Hippocampal formation (tissue), 2 donors: ENCODE measurements around the gene TOR1B.

Experiments
- DNase-seq, 2 donors: peaks; one replicate each; lab custom pipeline; 2025; lab: John Stamatoyannopoulos, UW

Gene TOR1B

DNA sequence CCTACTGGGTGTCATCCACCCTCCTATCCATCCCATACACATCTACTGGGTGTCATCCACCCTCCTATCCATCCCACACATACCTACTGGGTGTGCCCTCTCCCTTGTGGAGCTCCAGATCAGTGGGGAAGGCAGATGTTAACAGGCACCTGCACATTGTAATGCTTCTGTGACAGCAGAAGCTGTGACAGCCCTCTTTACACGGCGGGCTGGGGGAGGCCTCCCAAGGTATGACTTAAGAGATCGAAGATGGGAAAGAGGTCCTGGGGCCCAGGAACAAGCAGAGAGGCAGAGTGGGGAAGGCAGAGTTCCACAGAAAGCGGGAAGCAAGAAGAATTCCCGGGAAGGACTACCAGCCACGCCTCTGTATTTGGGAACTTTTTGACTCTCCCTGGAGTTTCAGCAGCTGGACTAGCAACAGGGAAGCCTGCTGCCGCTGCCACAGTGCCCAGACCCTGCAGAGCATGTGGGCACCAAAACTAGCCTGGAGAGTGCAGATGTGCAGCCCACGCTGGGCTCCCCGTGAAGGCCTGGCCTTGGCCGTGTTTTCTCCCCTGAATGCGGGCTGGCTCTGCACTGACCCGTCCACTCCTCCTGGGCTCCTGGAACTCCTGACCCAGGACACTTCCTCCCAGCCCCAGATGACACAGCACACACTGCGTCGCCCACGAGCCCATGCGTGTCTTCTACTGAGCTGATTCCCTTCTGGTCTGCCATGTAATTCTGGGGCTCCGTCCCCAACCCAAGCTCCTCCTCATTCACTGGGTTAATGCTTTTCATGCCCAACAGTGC, 11.6 kb downstream of the TOR1B start:
- DNase-seq, result no peak

- DNase-seq, result no peak
Observed at GRCh38 chr9:129815278-129815677, 12.3 kb downstream of the TOR1B start.

- DNase-seq, result no peak
Observed at GRCh38 chr9:129816501-129817435, 13.8 kb downstream of the TOR1B start.

DNA sequence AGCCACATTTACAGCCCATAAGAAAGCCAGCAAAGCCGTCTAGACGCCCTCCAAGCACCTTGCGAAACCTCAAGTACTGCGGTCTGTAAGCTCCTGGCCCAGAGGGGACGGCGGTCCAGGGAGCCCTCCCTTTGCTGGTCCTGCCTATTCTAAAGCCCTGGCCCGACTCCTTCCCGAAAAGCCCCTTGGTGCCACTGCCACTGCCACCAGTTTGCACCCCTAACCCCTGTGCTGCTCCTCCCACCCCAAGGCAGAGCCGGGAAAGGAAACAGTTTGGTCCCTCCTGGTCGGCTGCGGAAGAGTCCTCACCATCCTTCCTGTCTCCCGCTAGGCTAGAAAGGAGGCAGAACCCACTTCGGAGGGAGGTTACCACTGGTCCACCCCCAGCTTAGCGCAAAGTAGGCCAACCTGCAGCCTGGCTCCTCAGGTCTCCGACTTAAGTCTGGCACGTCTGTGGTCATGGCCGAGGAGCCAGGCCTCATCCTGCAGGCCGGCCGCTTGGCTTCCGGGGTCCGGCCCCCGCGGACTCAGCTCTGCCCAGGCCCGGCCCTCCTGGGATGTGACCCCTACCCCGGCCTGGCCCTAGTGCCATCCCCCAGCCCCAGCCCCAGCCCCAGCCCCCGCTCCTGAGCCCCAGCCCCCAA, 20.0 kb downstream of the TOR1B start:
- no peak for DNase-seq

DNA sequence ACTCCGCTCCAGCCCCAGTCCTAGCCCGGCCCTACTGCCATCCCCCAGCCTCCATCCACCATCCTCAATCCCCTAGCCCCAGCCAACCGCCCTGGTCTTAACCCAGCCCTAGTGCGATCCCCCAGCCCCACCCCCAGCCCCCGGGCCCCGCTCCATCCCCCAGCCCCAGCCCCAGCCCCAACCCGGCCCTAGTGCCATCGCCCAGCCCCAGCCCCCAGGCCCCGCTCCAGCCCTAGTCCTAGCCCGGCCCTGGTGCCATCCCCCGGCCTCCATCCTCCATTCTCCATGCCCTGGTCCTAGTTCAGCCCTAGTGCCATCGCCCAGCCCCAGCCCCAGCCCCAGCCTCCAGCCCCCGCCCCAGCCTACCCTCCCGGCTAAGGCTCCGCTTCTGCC, 20.6 kb downstream of the TOR1B start:
- no peak for DNase-seq

- peak; percentile 90 to 93 for DNase-seq
Observed at GRCh38 chr9:129823935-129824601, 21.1 kb downstream of the TOR1B start, which contains the start of gene TOR1A. TOR1A (minus strand) TSS chr9:129824136; CDS start chr9:129824085, 51 bp downstream.

GRCh38 chr9:129826344-129826743, 23.4 kb downstream of the TOR1B start:
- DNase-seq, result no peak

DNA sequence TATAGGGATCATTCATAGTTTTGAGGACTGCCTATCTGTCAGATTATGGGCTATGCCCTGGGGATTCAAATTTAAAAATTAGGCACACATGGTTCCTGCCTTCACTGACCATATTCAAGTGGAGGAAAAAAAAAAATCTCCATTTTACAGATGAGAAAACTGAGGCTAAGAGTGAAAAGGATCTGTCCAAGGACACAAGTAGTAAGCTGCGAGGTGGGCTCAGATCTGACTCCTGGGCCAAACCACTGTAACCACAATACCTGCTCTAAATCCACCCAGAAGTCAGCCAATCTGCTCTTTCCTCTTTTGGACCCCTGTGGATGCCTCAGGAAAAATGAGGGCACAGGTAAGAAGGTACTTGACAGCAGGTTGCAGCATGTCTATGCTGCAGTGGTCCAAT, 23.8 kb downstream of the TOR1B start:
- no peak for DNase-seq

- DNase-seq, result no peak
Observed at GRCh38 chr9:129828051-129828450, 25.1 kb downstream of the TOR1B start.

- no peak for DNase-seq
Observed at GRCh38 chr9:129828969-129829368, 26.0 kb downstream of the TOR1B start.

- DNase-seq, result no peak
Observed at GRCh38 chr9:129832982-129833381, 30.0 kb downstream of the TOR1B start.

- DNase-seq, result no peak
Observed at GRCh38 chr9:129834489-129835127, 31.6 kb downstream of the TOR1B start.

DNA sequence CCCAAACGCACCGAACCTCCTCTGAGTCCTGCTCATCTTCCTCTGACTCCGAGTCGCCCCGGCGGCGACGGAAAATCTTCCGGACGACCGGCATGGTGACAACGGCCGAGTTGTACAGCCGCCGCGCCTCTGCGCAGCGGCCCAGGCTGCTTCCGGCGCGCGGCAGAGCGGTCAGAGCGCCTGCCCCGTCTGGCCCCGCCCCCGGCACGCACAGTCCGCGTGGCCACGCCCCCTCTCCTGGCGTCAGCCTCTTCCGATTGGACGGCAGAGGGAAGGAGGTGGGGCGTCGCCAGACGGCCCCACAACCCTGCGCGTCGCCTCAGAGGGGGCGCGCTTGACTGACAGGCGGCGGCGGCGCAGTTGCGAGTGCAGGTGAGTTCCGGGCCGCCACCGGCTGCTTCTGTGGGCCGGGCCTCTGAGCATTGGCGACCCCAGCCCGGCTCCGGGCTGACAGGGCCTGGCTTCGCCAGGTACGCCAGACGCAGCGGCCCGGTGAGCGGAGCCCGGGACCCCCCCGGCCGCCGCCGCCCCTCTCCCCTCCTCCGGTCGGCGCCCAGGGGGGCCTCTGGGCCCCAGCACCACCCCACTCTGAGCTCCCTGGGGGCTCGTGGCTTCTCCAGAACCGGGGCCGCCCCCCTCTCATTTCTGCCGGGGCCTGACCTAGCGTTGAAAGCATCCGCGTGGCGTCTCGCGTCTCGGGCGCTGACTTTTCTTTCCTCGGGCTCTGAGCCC, 32.3 kb downstream of the TOR1B start, which contains the start of the genes C9orf78 and USP20:
TSS of gene C9orf78 (minus strand) at position 148 of the 732 bp plus-strand sequence. CDS start at position 94, 54 bp downstream.
TSS of gene USP20 (plus strand) at position 331 of the 732 bp plus-strand sequence. CDS start 17,098 bp downstream, outside the sequence.
- DNase-seq, result peak; percentile 92 to 95

GRCh38 chr9:129835860-129836223, 32.9 kb downstream of the TOR1B start:
- DNase-seq, result no peak

DNA sequence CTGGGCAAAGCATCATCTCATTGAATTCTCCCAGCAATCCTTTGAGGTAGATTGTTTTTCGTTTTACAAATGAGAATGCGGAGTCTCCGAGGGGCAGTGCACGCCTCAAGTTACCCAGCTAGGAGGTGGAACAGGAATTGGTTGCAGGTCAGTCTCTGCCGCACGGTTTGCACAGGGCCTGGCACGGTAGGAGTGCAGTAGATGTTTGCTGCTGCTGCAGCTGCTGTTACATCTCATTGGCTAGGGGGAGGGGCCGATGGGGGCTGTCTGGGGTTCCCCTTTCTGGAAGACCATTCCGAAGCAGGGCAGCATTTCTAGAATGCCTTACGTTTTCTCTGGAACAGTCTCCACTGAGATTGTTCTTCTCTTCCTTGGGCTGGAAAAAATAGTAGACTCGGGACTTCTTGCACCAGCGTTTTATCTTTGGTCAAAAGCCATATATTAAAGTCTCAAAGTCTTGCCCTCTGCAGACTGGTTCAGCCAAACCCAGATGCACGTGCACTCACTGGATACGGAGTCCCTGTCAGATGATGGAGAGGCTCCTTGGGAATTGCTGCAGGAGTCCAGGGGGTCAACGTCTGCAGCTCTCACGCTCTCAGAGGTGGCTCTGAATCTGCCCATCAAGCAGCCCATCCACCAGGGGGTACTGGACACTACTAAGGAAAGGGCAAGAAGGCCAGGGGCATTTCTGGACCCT, 33.5 kb downstream of the TOR1B start:
- DNase-seq, result no peak

- no peak for DNase-seq
Observed at GRCh38 chr9:129838707-129839259, 35.8 kb downstream of the TOR1B start.

- no peak for DNase-seq
Observed at GRCh38 chr9:129839324-129840023, 36.5 kb downstream of the TOR1B start.

GRCh38 chr9:129840034-129840433, 37.0 kb downstream of the TOR1B start:
- no peak for DNase-seq

GRCh38 chr9:129841071-129841470, 38.1 kb downstream of the TOR1B start:
- no peak for DNase-seq
